Small intestine (tissue), 7 donors: Measurements from ENCODE around the gene EGLN1. TPM values are rescaled to one million over a fixed set of nuclear protein-coding genes. Genes with fewer than 3 reads are reported as not detected.

Experiments
- DNase-seq, 2 donors: peaks; one replicate each; pipeline versions ENCODE4 v3.0.0 to v3.0.0-alpha.2; 2013
- FAIRE-seq: peaks from 2 replicates; lab custom pipeline; 2012; peaks lifted over from hg19 to GRCh38; lab: Jason Lieb, UNC
- H3K27ac ChIP-seq, 3 donors: one replicate each; pipeline ENCODE4 v1.5.1; 2013; ENCODE audit warnings: low read length in 2 of 3, mild to moderate bottlenecking in 2 of 3, control low read depth in 1 of 3, inconsistent platforms in 1 of 3, low read depth in 1 of 3, moderate library complexity in 1 of 3
- H3K27me3 ChIP-seq, 3 donors: one replicate each; pipeline ENCODE4 v1.6.1; 2013; ENCODE audit warnings: low read length in 3 of 3, inconsistent platforms in 1 of 3; ENCODE audit not compliant: control insufficient read depth in 3 of 3, insufficient read depth in 3 of 3
- H3K36me3 ChIP-seq, 3 donors: one replicate each; pipeline ENCODE4 v1.6.1; 2013; ENCODE audit warnings: low read length in 3 of 3, inconsistent platforms in 1 of 3, low read depth in 1 of 3, mild to moderate bottlenecking in 1 of 3, moderate library complexity in 1 of 3; ENCODE audit not compliant: control insufficient read depth in 3 of 3, insufficient read depth in 2 of 3
- H3K4me1 ChIP-seq, 3 donors: one replicate each; pipeline ENCODE4 v1.6.1; 2013; ENCODE audit warnings: low read length in 2 of 3, inconsistent platforms in 1 of 3, low read depth in 1 of 3, mild to moderate bottlenecking in 1 of 3, moderate library complexity in 1 of 3; ENCODE audit not compliant: control insufficient read depth in 3 of 3, insufficient read depth in 2 of 3
- H3K4me3 ChIP-seq, 3 donors: one replicate each; pipeline ENCODE4 v1.5.1; 2013; ENCODE audit warnings: low read length in 3 of 3, control low read depth in 1 of 3, inconsistent platforms in 1 of 3, low read depth in 1 of 3, mild to moderate bottlenecking in 1 of 3, moderate library complexity in 1 of 3
- H3K9me3 ChIP-seq, 2 donors: one replicate each; pipeline ENCODE4 v1.6.1; 2013; ENCODE audit warnings: low read depth in 1 of 2, low read length in 1 of 2; ENCODE audit not compliant: control insufficient read depth in 2 of 2, insufficient read depth in 1 of 2
- WGBS, 3 donors: extraction: QIAGEN DNeasy Blood & Tissue Kit; methylation state at CpG; one replicate each; pipeline ENCODE4 v1.1.7; 2013; 5-methylcytosine and 5-hydroxymethylcytosine counted together
- polyA plus RNA-seq, 4 donors: library from polyadenylated mRNA; stranded (reverse) in 3 of 4; unstranded in 1 of 4; fragments of 200-250 nt in 3 of 4; fragments of 120-200 nt in 1 of 4; gene quantifications; one replicate each; pipeline versions ENCODE4 v1.2.1 to v1.2.3, GENCODE V29; 2013
- donor health status: healthy with polysubstance abuse.
- donor health status: control.
- donor health status: control.
- donor health status: Bipolar disorder and iron deficiency.
- donor health status: healthy.

EGLN1 gene
- polyA plus RNA-seq, 4 donors: 15.1 to 27.8 (median 22.2) TPM

GRCh38 chr1:231392389-231393131, 29.5 kb downstream of the EGLN1 start:
- Histone ChIP-seq H3K36me3 (peaks cover 0 to 2% (median 0%) of the 10 kb centered on the region in 3 donors), H3K9me3 (no peaks in the 10 kb centered on the region), H3K27me3 (no peaks in the 10 kb centered on the region), H3K4me1 (peaks cover 2 to 34% (median 20%) of the 10 kb centered on the region in 3 donors), H3K27ac (no peak overlapping the region), H3K4me3 (no peak overlapping the region)
- FAIRE-seq: no peak
- no peak for DNase-seq
- whole genome bisulfite sequencing, 3 donors: 21 to 53% (median 50%) methylated on average over 1 of the region's 1 CpG

- H3K27ac ChIP-seq: no peak overlapping the region
- H3K4me1 ChIP-seq: peaks cover 0 to 22% (median 5%) of the 10 kb centered on the region in 3 donors
- peaks cover 0 to 2% (median 0%) of the 10 kb centered on the region in 3 donors for H3K36me3 ChIP-seq
Measured at GRCh38 chr1:231390071-231390470, 32.0 kb downstream of the EGLN1 start.

GRCh38 chr1:231387770-231388669, 34.1 kb downstream of the EGLN1 start:
- Histone ChIP-seq H3K4me3 (no peak overlapping the region), H3K27ac (no peak overlapping the region), H3K27me3 (no peaks in the 10 kb centered on the region), H3K9me3 (no peaks in the 10 kb centered on the region), H3K4me1 (peaks cover 0 to 4% (median 0%) of the 10 kb centered on the region in 3 donors), H3K36me3 (peaks cover 0 to 2% (median 0%) of the 10 kb centered on the region in 3 donors)
- 83 to 94% (median 93%) methylated on average over 5 of the region's 5 CpGs for WGBS, 3 donors
- no peak for FAIRE-seq
- no peak for DNase-seq

More at GRCh38 chr1:231390071-231390470, 32.0 kb downstream of the EGLN1 start:
- FAIRE-seq (no peak), DNase-seq (no peak)
- Histone ChIP-seq H3K4me3 (no peak overlapping the region), H3K9me3 (no peaks in the 10 kb centered on the region), H3K27me3 (no peaks in the 10 kb centered on the region)
- WGBS, 3 donors: 45 to 67% (median 61%) methylated on average over 2 of the region's 2 CpGs

GRCh38 chr1:231386466-231386865, 35.6 kb downstream of the EGLN1 start:
- no peaks in the 10 kb centered on the region for H3K27me3 ChIP-seq
- DNase-seq (no peak), FAIRE-seq (no peak)
- H3K4me1 ChIP-seq: no peaks in the 10 kb centered on the region
- no peak overlapping the region for H3K27ac ChIP-seq
- no peak overlapping the region for H3K4me3 ChIP-seq
- no peaks in the 10 kb centered on the region for H3K9me3 ChIP-seq
- peaks cover 0 to 2% (median 0%) of the 10 kb centered on the region in 3 donors for H3K36me3 ChIP-seq

DNA sequence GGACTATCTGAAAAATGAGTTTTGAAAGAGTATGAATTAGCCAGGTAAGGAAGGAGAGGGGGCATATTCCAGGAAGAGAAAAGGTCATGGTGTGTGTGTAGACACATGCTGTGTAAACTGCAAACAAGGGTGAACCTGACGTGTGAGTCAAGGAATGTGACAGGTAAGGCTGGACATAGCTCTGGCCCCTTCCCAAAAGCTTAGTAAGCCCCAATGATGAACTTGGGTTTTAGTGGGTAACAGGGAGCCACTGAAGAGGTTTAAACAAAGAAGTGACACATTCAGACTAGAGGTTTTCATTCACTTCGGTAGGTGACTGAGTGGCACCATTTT, 36.7 kb downstream of the EGLN1 start:
- Histone ChIP-seq H3K27ac (no peak overlapping the region), H3K4me1 (no peaks in the 10 kb centered on the region), H3K27me3 (no peaks in the 10 kb centered on the region), H3K9me3 (no peaks in the 10 kb centered on the region), H3K4me3 (no peak overlapping the region), H3K36me3 (peaks cover 0 to 2% (median 0%) of the 10 kb centered on the region in 3 donors)
- DNase-seq (no peak), FAIRE-seq (no peak)
- WGBS, 3 donors: 78 to 91% (median 91%) methylated on average over 2 of the region's 2 CpGs

DNA sequence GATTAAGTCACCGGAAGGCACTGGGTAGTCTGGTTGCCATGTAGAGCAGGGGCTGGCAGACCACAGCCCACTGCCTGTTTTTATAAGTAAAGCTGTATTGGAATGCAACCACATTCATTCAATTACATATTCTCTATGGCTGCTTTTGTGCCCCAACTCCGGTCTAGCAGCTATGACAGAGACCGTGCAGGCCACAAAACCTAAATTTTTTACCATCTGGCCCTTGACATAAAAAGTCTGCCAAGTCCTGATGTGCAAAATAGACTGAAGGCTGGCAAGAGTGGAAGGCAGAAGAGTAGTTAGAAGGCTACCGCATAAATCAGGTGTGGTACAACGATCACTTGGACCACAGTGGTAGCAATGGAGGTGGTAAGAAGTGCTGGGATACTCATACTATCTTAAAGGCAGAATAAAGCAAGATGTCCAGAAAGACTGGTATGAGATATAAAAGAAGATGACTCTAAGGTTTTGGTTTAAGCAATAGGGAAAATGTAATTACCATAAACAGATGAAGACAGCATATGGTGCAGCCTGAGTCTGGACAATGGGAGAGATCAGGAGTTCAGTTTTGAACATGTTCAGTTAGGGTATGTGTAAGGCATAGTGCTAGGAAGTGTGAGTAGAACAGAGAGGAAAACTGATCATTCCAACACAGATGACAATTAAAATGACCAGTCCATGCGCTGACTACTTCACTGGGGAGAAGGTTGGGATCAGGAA, 37.2 kb downstream of the EGLN1 start:
- WGBS, 3 donors: 95 to 99% (median 96%) methylated on average over 6 of the region's 6 CpGs
- no peak overlapping the region for H3K27ac ChIP-seq

GRCh38 chr1:231383159-231383860, 38.8 kb downstream of the EGLN1 start:
- no peaks in the 10 kb centered on the region for H3K4me1 ChIP-seq
- no peak for FAIRE-seq
- no peaks in the 10 kb centered on the region for H3K9me3 ChIP-seq
- no peak overlapping the region for H3K4me3 ChIP-seq
- 72 to 86% (median 76%) methylated on average over 5 of the region's 5 CpGs for WGBS, 3 donors
- H3K27ac ChIP-seq: no peak overlapping the region
- H3K36me3 ChIP-seq: no peaks in the 10 kb centered on the region
- no peak for DNase-seq
- H3K27me3 ChIP-seq: no peaks in the 10 kb centered on the region

More for the DNA sequence above, 37.2 kb downstream of the EGLN1 start:
- H3K4me3 ChIP-seq: no peak overlapping the region
- H3K9me3 ChIP-seq: no peaks in the 10 kb centered on the region
- peaks cover 0 to 2% (median 0%) of the 10 kb centered on the region in 3 donors for H3K36me3 ChIP-seq
- DNase-seq: no peak
- no peaks in the 10 kb centered on the region for H3K27me3 ChIP-seq
- FAIRE-seq: no peak
- H3K4me1 ChIP-seq: no peaks in the 10 kb centered on the region
